Hepatocyte (in vitro differentiated cells): ENCODE data around the gene GPX2.

ENCODE experiments used
- CTCF ChIP-seq: fragments of 200-600 bp; sonication (generic); IDR thresholded peaks from 2 replicates; pipeline ENCODE4 v1.5.1; 2016; ENCODE audit warnings: antibody characterized with exemption, mild to moderate bottlenecking; ENCODE audit not compliant: poor library complexity
- EZH2phosphoT487 ChIP-seq: fragments of 200-600 bp; sonication (generic); IDR thresholded peaks from one replicate; pipeline ENCODE4 v1.6.1; 2018; ENCODE audit warnings: antibody characterized with exemption, mild to moderate bottlenecking, low read depth, moderate library complexity; ENCODE audit not compliant: unreplicated experiment, severe bottlenecking

GRCh38 chr14:64990939-64991338 lies 48.4 kb upstream of the GPX2 start:
- TF ChIP-seq CTCF (no peak), EZH2phosphoT487 (no peak)
